Psoas muscle (tissue), 8 donors: Measurements from ENCODE around the gene GEMIN8. TPM values are rescaled to one million over a fixed set of nuclear protein-coding genes. Genes with fewer than 3 reads are reported as not detected.

Source experiments
- ATAC-seq, 4 donors: fragments of 200-7000 bp; cut with Tn5 transposase; one replicate each; pipeline ENCODE4 v1.9.1; 2020; ENCODE audit warnings: moderate library complexity in 3 of 4, mild to moderate bottlenecking in 2 of 4
- DNase-seq, 2 donors: peaks; one replicate each; pipeline ENCODE4 v3.0.0-alpha.2; 2020
- H3K27ac ChIP-seq: fragments of 200-600 bp; one replicate; pipeline ENCODE4 v1.8.0; 2022
- H3K27me3 ChIP-seq, 3 donors: fragments of 200-600 bp in 1 of 3; one replicate each; pipeline versions ENCODE4 v1.6.1 to v1.8.0; 2013 to 2022; ENCODE audit warnings: low read length in 2 of 3, mild to moderate bottlenecking in 2 of 3, moderate library complexity in 1 of 3; ENCODE audit not compliant: insufficient read depth in 3 of 3
- H3K36me3 ChIP-seq, 2 donors: fragments of 200-600 bp in 1 of 2; one replicate each; pipeline versions ENCODE4 v1.6.1 to v1.8.0; 2013 to 2022; ENCODE audit warnings: low read depth in 1 of 2, mild to moderate bottlenecking in 1 of 2, moderate library complexity in 1 of 2; ENCODE audit not compliant: insufficient read depth in 1 of 2
- H3K4me1 ChIP-seq: fragments of 200-600 bp; one replicate; pipeline ENCODE4 v1.8.0; 2022
- H3K4me3 ChIP-seq: fragments of 200-600 bp; one replicate; pipeline ENCODE4 v1.8.0; 2022; ENCODE audit warnings: mild to moderate bottlenecking
- H3K9me3 ChIP-seq: fragments of 200-600 bp; one replicate; pipeline ENCODE4 v1.8.0; 2022
- WGBS, 3 donors: extraction: QIAGEN DNeasy Blood & Tissue Kit; methylation state at CpG; one replicate each; pipeline versions ENCODE4 v1.1.6 to v1.1.7; 2013; 5-methylcytosine and 5-hydroxymethylcytosine counted together
- intact Hi-C, 2 donors: fragments of 100-400 bp; cut with DNase I; formaldehyde crosslinking; loops; one replicate each; pipeline versions ENCODE4 v1.11.0 to v1.14.2; 2022
- polyA plus RNA-seq, 3 donors: library from polyadenylated mRNA; stranded (reverse); fragments of 200-250 nt; gene quantifications; one replicate each; pipeline ENCODE4 v1.2.3, GENCODE V29; 2013
- total RNA-seq, 4 donors: library from RNA; stranded (reverse); fragmentation: NEBNext Ultra II Directional in 2 of 4; extraction: Animal tissue kit (Norgen Biotek cat#: 25700) in 2 of 4; gene quantifications; one replicate each; pipeline versions ENCODE4 v1.2.1 to v1.2.4, GENCODE V29; 2021 to 2023
- TF ChIP-seq, protein P1 (sequence below): fragments of 200-600 bp; IDR thresholded peaks from one replicate; pipeline ENCODE4 v1.8.0; 2022; ENCODE audit warnings: antibody characterized with exemption
- donor health status: healthy with polysubstance abuse.
- donor health status: DM: no; HTN: no; CAD: no; lungs with moderate emphysema.
- donor health status: Bipolar disorder and iron deficiency.
- donor health status: healthy.
- donor health status: DM: yes; HTN: yes; CAD: no.
- donor health status: DM: no; HTN: no; CAD: no.
- donor health status: DM: no; HTN: no; CAD: no.
- donor health status: DM: yes; HTN: yes; CAD: no.

GEMIN8 gene
- total and polyA plus RNA-seq, 7 donors, result 7.8 to 10.8 (median 8.4) TPM

GRCh38 chrX:14028473-14028872 is 1.2 kb downstream of the GEMIN8 start:
- WGBS, 3 donors, result 33 to 58% (median 51%) methylated on average over 3 of the region's 3 CpGs
- peak overlapping the region; percentile 91 for H3K27ac ChIP-seq

DNA sequence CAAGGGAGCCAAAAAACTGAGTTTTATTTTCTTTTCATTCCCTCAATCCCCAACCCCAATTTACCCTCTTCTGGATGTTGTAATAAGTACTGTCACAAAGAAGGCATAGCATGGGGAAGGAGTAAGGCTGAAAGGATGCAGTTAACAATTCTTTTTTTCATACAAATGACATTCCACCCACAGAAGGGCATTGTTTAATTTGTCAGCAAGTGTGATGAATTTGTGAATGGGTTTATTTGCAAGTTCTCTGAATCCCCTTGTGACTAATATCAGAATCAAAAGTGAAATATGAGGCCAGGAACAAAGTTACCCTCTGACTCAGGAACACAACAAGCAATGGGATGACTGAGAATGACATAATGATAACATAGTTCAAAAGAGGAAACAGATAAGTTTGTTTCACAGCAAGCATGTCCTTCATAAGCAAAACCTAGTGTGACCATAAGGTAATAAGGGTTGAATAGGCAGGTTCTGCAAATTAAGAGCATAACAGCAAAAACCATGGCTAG is 2.1 kb downstream of the GEMIN8 start:
- H3K27ac ChIP-seq, result peak overlapping the region; percentile 91
- H3K4me3 ChIP-seq, result no peak overlapping the region
- H3K27me3 ChIP-seq, result no peaks in the 10 kb centered on the region
- TF ChIP-seq, protein P1, sequence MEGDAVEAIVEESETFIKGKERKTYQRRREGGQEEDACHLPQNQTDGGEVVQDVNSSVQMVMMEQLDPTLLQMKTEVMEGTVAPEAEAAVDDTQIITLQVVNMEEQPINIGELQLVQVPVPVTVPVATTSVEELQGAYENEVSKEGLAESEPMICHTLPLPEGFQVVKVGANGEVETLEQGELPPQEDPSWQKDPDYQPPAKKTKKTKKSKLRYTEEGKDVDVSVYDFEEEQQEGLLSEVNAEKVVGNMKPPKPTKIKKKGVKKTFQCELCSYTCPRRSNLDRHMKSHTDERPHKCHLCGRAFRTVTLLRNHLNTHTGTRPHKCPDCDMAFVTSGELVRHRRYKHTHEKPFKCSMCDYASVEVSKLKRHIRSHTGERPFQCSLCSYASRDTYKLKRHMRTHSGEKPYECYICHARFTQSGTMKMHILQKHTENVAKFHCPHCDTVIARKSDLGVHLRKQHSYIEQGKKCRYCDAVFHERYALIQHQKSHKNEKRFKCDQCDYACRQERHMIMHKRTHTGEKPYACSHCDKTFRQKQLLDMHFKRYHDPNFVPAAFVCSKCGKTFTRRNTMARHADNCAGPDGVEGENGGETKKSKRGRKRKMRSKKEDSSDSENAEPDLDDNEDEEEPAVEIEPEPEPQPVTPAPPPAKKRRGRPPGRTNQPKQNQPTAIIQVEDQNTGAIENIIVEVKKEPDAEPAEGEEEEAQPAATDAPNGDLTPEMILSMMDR, result no peak
- no peaks in the 10 kb centered on the region for H3K36me3 ChIP-seq
- intact Hi-C loops, result no loop called here
- DNase-seq (no peak), ATAC-seq (no peak)
- H3K9me3 ChIP-seq, result no peaks in the 10 kb centered on the region
- peaks cover 13% of the 10 kb centered on the region for H3K4me1 ChIP-seq

More at GRCh38 chrX:14028473-14028872, 1.2 kb downstream of the GEMIN8 start:
- ATAC-seq (no peak), DNase-seq (no peak)
- TF ChIP-seq, protein P1, result no peak
- H3K36me3 ChIP-seq, result no peaks in the 10 kb centered on the region
- peaks cover 13% of the 10 kb centered on the region for H3K4me1 ChIP-seq
- intact Hi-C loops, result no loop called here
- no peaks in the 10 kb centered on the region for H3K27me3 ChIP-seq
- no peaks in the 10 kb centered on the region for H3K9me3 ChIP-seq
- peak overlapping the region; percentile 72 for H3K4me3 ChIP-seq

- intact Hi-C loops, result no loop called here
- peaks cover 3% of the 10 kb centered on the region for H3K9me3 ChIP-seq
- ATAC-seq, result peak in 2 of 4 donors; percentile 9 to 16
- no peaks in the 10 kb centered on the region for H3K36me3 ChIP-seq
- no peak overlapping the region for H3K4me3 ChIP-seq
- WGBS, 3 donors, result 29 to 69% (median 64%) methylated on average over 1 of the region's 1 CpG
- peaks cover 13% of the 10 kb centered on the region for H3K4me1 ChIP-seq
- H3K27ac ChIP-seq, result no peak overlapping the region
- peak in 1 of 2 donors; percentile 58 for DNase-seq
- TF ChIP-seq, protein P1, result no peak
- no peaks in the 10 kb centered on the region for H3K27me3 ChIP-seq
Observed at GRCh38 chrX:14027036-14027435, 2.7 kb downstream of the GEMIN8 start.

- Histone ChIP-seq H3K27ac (no peak overlapping the region), H3K4me1 (peaks cover 13% of the 10 kb centered on the region), H3K27me3 (no peaks in the 10 kb centered on the region), H3K36me3 (no peaks in the 10 kb centered on the region), H3K4me3 (no peak overlapping the region), H3K9me3 (peaks cover 5% of the 10 kb centered on the region)
- DNase-seq (no peak), ATAC-seq (no peak)
- intact Hi-C loops, result no loop called here
- TF ChIP-seq, protein P1, result no peak
- WGBS, 3 donors, result 52 to 71% (median 59%) methylated on average over 7 of the region's 7 CpGs
Observed at GRCh38 chrX:14026121-14026520, 3.6 kb downstream of the GEMIN8 start.

- H3K4me1 ChIP-seq, result no peaks in the 10 kb centered on the region
- H3K4me3 ChIP-seq, result no peak overlapping the region
- H3K9me3 ChIP-seq, result peaks cover 5% of the 10 kb centered on the region
- DNase-seq (no peak), ATAC-seq (no peak)
- H3K36me3 ChIP-seq, result peaks cover 0 to 31% of the 10 kb centered on the region in 2 donors
- intact Hi-C loops, result no loop called here
- TF ChIP-seq, protein P1, result no peak
- no peaks in the 10 kb centered on the region for H3K27me3 ChIP-seq
- H3K27ac ChIP-seq, result no peak overlapping the region
Observed at GRCh38 chrX:14022019-14022418, 7.7 kb downstream of the GEMIN8 start.
